Prostate gland (tissue), 2 donors: ENCODE results near the gene UPF1.

ENCODE experiments used
- POLR2AphosphoS5 ChIP-seq: sonication (generic); formaldehyde crosslinking; IDR thresholded peaks from one replicate; pipeline ENCODE4 v1.6.1; 2017; ENCODE audit warnings: antibody characterized with exemption
- TF ChIP-seq, protein P1 (sequence below), 4 experiments: fragments of 200-600 bp in 2 of 4; fragments of 450-650 bp in 2 of 4; sonication (generic) in 2 of 4; IDR thresholded peaks; 1 replicate in 3 of 4; 2 replicates in 1 of 4; pipeline ENCODE4 v1.5.1; 2016 to 2019; ENCODE audit warnings: antibody characterized with exemption in 4 of 4, mild to moderate bottlenecking in 2 of 4, moderate library complexity in 2 of 4

DNA sequence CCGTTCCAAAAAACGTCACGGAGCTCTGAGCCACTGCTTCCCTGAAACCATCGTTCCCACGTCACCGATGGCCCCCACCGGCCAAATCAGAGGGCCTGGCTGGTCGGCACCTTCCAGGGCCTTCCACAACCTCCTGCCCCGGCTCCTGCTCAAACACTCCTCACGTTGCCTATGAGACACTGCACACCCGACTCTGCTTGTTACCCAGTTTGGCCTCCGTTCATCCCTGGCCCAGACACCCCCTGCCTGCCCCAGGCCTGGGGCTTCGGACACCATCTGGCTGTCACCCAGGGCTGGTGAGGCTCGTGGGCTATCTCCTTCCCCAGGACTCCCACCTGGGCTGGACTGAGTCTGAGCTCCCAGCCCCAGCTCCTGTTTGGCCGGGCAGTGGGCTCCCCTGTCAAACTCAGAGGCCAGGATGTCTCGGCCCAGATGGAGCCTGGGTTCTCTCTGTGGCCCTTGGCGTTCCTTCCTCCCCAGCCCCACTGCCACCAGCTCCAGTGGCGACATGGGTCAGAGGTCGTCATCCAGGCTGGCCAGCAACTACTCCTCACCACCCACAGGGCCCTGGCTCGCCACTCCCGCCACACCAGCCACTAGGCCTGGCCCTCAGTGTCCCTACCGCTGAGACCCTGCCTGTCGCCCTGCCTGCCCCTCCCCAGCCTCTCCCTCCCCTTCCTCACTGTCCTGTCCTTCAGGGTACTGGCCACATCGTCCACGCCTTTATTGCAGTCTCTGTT, 46.5 kb downstream of the UPF1 start:
- TF ChIP-seq, protein P1, sequence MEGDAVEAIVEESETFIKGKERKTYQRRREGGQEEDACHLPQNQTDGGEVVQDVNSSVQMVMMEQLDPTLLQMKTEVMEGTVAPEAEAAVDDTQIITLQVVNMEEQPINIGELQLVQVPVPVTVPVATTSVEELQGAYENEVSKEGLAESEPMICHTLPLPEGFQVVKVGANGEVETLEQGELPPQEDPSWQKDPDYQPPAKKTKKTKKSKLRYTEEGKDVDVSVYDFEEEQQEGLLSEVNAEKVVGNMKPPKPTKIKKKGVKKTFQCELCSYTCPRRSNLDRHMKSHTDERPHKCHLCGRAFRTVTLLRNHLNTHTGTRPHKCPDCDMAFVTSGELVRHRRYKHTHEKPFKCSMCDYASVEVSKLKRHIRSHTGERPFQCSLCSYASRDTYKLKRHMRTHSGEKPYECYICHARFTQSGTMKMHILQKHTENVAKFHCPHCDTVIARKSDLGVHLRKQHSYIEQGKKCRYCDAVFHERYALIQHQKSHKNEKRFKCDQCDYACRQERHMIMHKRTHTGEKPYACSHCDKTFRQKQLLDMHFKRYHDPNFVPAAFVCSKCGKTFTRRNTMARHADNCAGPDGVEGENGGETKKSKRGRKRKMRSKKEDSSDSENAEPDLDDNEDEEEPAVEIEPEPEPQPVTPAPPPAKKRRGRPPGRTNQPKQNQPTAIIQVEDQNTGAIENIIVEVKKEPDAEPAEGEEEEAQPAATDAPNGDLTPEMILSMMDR (IDR thresholded peaks at IDR 0.05) = no peak
- no peak for TF ChIP-seq POLR2AphosphoS5
